GM12878 (cell line): ENCODE results near the gene RPL29. TPM values are rescaled to one million over a fixed set of nuclear protein-coding genes. Genes with fewer than 3 reads are reported as not detected.

Experiments
- ATAC-seq: fragments of 200-7000 bp; cut with Tn5 transposase; 3 replicates; pipeline ENCODE4 v1.9.1; 2020; ENCODE audit warnings: mild to moderate bottlenecking, moderate library complexity
- BruUV-seq: library from RNA; stranded (reverse); fragments of 400-500 nt; replicated peaks from 2 replicates; lab custom pipeline; 2021; lab: Mats Ljungman, UMichigan
- CTCF ChIA-PET: fragments of 300-600 bp; sonication (Branson Sonifier 250); formaldehyde crosslinking; extraction: SDS; loops from one replicate; lab custom pipeline; 2021; ENCODE audit warnings: inconsistent platforms; lab: Yijun Ruan, JAX
- POLR2A ChIA-PET: fragments of 350-600 bp; formaldehyde crosslinking; extraction: SDS; loops from one replicate; lab custom pipeline; 2021; ENCODE audit warnings: inconsistent platforms; lab: Charles Lee
- RAD21 ChIA-PET: fragments of 300-600 bp; sonication (Branson Sonifier 250); formaldehyde crosslinking; loops from one replicate; lab custom pipeline; 2023; ENCODE audit warnings: antibody characterized with exemption; ENCODE audit not compliant: unreplicated experiment; lab: Charles Lee
- SMC1A ChIA-PET: fragments of 300-600 bp; sonication (Branson Sonifier 250); formaldehyde crosslinking; loops from one replicate; lab custom pipeline; 2023; ENCODE audit not compliant: unreplicated experiment, uncharacterized antibody; lab: Charles Lee
- DNase-seq: peaks from one replicate; pipeline ENCODE4 v3.0.0-alpha.2; 2011; ENCODE audit warnings: low read depth, low spot score
- FAIRE-seq: peaks from 3 replicates; lab custom pipeline; 2011; peaks lifted over from hg19 to GRCh38; lab: Jason Lieb, UNC
- H2AFZ ChIP-seq: 2 replicates; pipeline ENCODE4 v1.6.0; 2011; ENCODE audit warnings: low read depth, low read length, control low read depth; ENCODE audit not compliant: control insufficient read depth
- H3K27ac ChIP-seq: 2 replicates; pipeline ENCODE4 v1.5.1; 2011; ENCODE audit warnings: control low read depth; ENCODE audit not compliant: control insufficient read depth, insufficient read depth
- H3K27me3 ChIP-seq, 2 experiments: replicated peaks in 1 of 2; 2 replicates each; pipeline versions ENCODE4 v1.6.0 to v1.6.1; 2011; ENCODE audit warnings: low read length in 1 of 2; ENCODE audit not compliant: control insufficient read depth in 2 of 2, insufficient read depth in 2 of 2
- H3K36me3 ChIP-seq, 2 experiments: 2 replicates each; pipeline ENCODE4 v1.5.1; 2011; ENCODE audit warnings: low read length in 1 of 2; ENCODE audit not compliant: control insufficient read depth in 2 of 2, insufficient read depth in 2 of 2
- H3K4me1 ChIP-seq: 2 replicates; pipeline ENCODE4 v1.6.1; 2011; ENCODE audit warnings: mild to moderate bottlenecking, low read length, moderate library complexity, mixed read lengths; ENCODE audit not compliant: control insufficient read depth, insufficient read depth
- H3K4me2 ChIP-seq: 2 replicates; pipeline ENCODE4 v1.6.0; 2011; ENCODE audit warnings: control low read depth; ENCODE audit not compliant: control insufficient read depth, insufficient read depth
- H3K4me3 ChIP-seq: fragments of 200-600 bp; sonication (generic); 2 replicates; pipeline ENCODE4 v1.5.1; 2016
- H3K79me2 ChIP-seq: 2 replicates; pipeline ENCODE4 v1.6.0; 2011; ENCODE audit warnings: low read length; ENCODE audit not compliant: control insufficient read depth, insufficient read depth
- H3K9ac ChIP-seq: 2 replicates; pipeline ENCODE4 v1.8.0; 2011; ENCODE audit warnings: low read length, control low read depth, mixed read lengths; ENCODE audit not compliant: control insufficient read depth, insufficient read depth
- H3K9me3 ChIP-seq: replicated peaks from 3 replicates; pipeline ENCODE4 v1.5.1; 2011; ENCODE audit warnings: mild to moderate bottlenecking, low read length; ENCODE audit not compliant: control insufficient read depth, insufficient read depth
- H4K20me1 ChIP-seq: 2 replicates; pipeline ENCODE4 v1.6.0; 2011; ENCODE audit not compliant: control insufficient read depth, insufficient read depth
- BACH1 ChIP-seq: fragments of 450-650 bp; IDR thresholded peaks from 2 replicates; pipeline ENCODE4 v1.6.1; 2017; ENCODE audit warnings: mild to moderate bottlenecking, borderline replicate concordance
- BCL11A ChIP-seq: IDR thresholded peaks from 2 replicates; pipeline ENCODE4 v1.6.1; 2011; ENCODE audit warnings: low read depth, low read length
- CBX5 ChIP-seq: sonication (generic); IDR thresholded peaks from 2 replicates; pipeline ENCODE4 v1.6.1; 2016; ENCODE audit warnings: low read depth, moderate library complexity, mild to moderate bottlenecking, inconsistent platforms
- HDAC2 ChIP-seq: fragments of 200-600 bp; sonication (generic); IDR thresholded peaks from 2 replicates; pipeline ENCODE4 v1.6.1; 2017
- JUND ChIP-seq: IDR thresholded peaks from 2 replicates; pipeline ENCODE4 v1.6.1; 2012; ENCODE audit warnings: low read depth, mild to moderate bottlenecking, low read length, improper control_type of control experiment, moderate library complexity
- NR2C1 ChIP-seq: fragments of 450-650 bp; IDR thresholded peaks from 2 replicates; pipeline ENCODE4 v1.6.1; 2017; ENCODE audit warnings: antibody characterized with exemption, mild to moderate bottlenecking, moderate library complexity
- NRF1 ChIP-seq: conservative IDR thresholded peaks from 2 replicates; pipeline ENCODE4 v1.6.1; 2011; ENCODE audit warnings: mild to moderate bottlenecking, low read depth, low read length, improper control_type of control experiment
- PAX5 ChIP-seq: IDR thresholded peaks from 2 replicates; pipeline ENCODE4 v1.6.1; 2011; ENCODE audit warnings: low read depth, low read length, borderline replicate concordance
- PAX8 ChIP-seq: fragments of 450-650 bp; IDR thresholded peaks from 2 replicates; pipeline ENCODE4 v1.6.1; 2017; ENCODE audit warnings: mild to moderate bottlenecking, moderate library complexity
- PBX3 ChIP-seq: IDR thresholded peaks from 2 replicates; pipeline ENCODE4 v1.6.1; 2011; ENCODE audit warnings: mild to moderate bottlenecking, low read depth, low read length, moderate library complexity; ENCODE audit not compliant: insufficient replicate concordance
- POU2F2 ChIP-seq: IDR thresholded peaks from 3 replicates; pipeline ENCODE4 v1.6.1; 2011; ENCODE audit warnings: low read depth, mild to moderate bottlenecking, low read length, borderline replicate concordance
- SMARCA5 ChIP-seq: fragments of 450-650 bp; IDR thresholded peaks from 2 replicates; pipeline ENCODE4 v1.6.1; 2017; ENCODE audit warnings: mild to moderate bottlenecking
- SPI1 ChIP-seq: IDR thresholded peaks from 2 replicates; pipeline ENCODE4 v1.6.1; 2011; ENCODE audit warnings: low read depth, mild to moderate bottlenecking, low read length, moderate library complexity, borderline replicate concordance; ENCODE audit not compliant: insufficient read depth
- SRF ChIP-seq, 2 experiments: IDR thresholded peaks; 2 replicates each; pipeline ENCODE4 v1.6.1; 2011; ENCODE audit warnings: low read depth in 2 of 2, low read length in 2 of 2, mild to moderate bottlenecking in 1 of 2, moderate library complexity in 1 of 2
- TCF12 ChIP-seq: IDR thresholded peaks from 2 replicates; pipeline ENCODE4 v1.6.1; 2011; ENCODE audit warnings: low read depth, mild to moderate bottlenecking, low read length
- ZNF207 ChIP-seq: fragments of 450-650 bp; IDR thresholded peaks from 2 replicates; pipeline ENCODE4 v1.6.1; 2014; ENCODE audit warnings: antibody characterized with exemption, mild to moderate bottlenecking, borderline replicate concordance
- ZNF274 ChIP-seq: IDR thresholded peaks from one replicate; pipeline ENCODE4 v1.8.0; 2011; ENCODE audit not compliant: insufficient read length, insufficient read depth
- ZSCAN29 ChIP-seq: fragments of 450-650 bp; IDR thresholded peaks from 2 replicates; pipeline ENCODE4 v1.6.1; 2017; ENCODE audit warnings: mild to moderate bottlenecking, moderate library complexity
- ZZZ3 ChIP-seq: IDR thresholded peaks from 2 replicates; pipeline ENCODE4 v1.6.1; 2011; ENCODE audit warnings: low read depth; ENCODE audit not compliant: control insufficient read depth, insufficient read length
- WGBS: methylation state at CpG from one replicate; pipeline ENCODE4 v1.1.6; 2016; ENCODE audit warnings: low lambda C conversion rate; ENCODE audit not compliant: insufficient replicate concordance, insufficient coverage; ENCODE audit errors: missing lambda C conversion rate; 5-methylcytosine and 5-hydroxymethylcytosine counted together
- in situ Hi-C: fragments of 300-500 bp; cut with MboI; formaldehyde crosslinking; loops from 9 replicates; pipeline ENCODE4 v1.14.3; 2018; ENCODE audit warnings: mixed read lengths
- intact Hi-C: fragments of 100-400 bp; cut with micrococcal nuclease; formaldehyde crosslinking; loops from one replicate; pipeline ENCODE4 v1.14.2; 2022; ENCODE audit not compliant: unreplicated experiment
- polyA plus RNA-seq, 11 experiments: library from polyadenylated mRNA; depleted of rRNA in 4 of 11; unstranded in 6 of 11; stranded (reverse) in 5 of 11; fragments of >200 nt; fragmentation: Nextera tagmentation in 4 of 11; fragmentation: Illumina TruSeq in 1 of 11; extraction: Ambion mirVana in 4 of 11; extraction: Trizol in 1 of 11; gene quantifications; 1 replicate in 1 of 11; 2 replicates in 10 of 11; pipeline versions ENCODE4 v1.2.1 to v1.2.3, GENCODE V29; 2011 to 2016; ENCODE audit warnings: inconsistent platforms in 2 of 11, missing spikeins in 2 of 11, low read depth in 1 of 11
- total RNA-seq, 4 experiments: library from RNA; depleted of rRNA in 3 of 4; stranded (reverse); fragments of >200 nt in 3 of 4; fragmentation: Illumina TruSeq in 1 of 4; extraction: Trizol in 1 of 4; gene quantifications; 2 replicates each; pipeline versions ENCODE4 v1.2.1 to v1.2.3, GENCODE V29; 2013 to 2021
- TF ChIP-seq, protein P1 (sequence below): IDR thresholded peaks from 2 replicates; pipeline ENCODE4 v1.6.1; 2012; ENCODE audit warnings: improper control_type of control experiment, low read depth, low read length; ENCODE audit not compliant: insufficient replicate concordance

Gene RPL29
- total and polyA plus RNA-seq, 10 of the 15 experiments (the other 5 are each of a cell fraction or from before 2014, with no cell fraction given) = 1,053 to 2,477 (median 1,657) TPM

DNA sequence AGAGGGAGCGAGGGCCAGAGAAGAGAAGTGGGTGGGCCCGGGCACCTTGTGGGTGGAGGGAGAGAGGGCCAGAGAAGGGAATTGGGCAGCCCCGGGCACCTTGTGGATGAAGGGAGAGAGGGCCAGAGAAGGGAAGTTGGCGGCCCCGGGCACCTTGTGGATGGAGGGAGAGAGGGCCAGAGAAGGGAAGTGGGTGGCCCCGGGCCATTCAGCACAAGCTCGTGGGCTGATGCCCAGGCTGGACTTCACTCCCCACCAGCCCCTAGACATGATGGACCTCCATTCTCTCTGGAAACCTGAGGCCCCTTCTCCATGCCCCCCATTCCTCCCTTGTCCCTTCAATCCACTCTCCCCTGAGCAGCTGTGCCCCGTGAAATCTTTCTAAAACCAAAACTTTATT lies 44.9 kb upstream of the RPL29 start:
- H3K4me2 ChIP-seq = no peak overlapping the region
- H3K9ac ChIP-seq = no peak overlapping the region
- ATAC-seq = no peak
- no peaks in the 10 kb centered on the region for H3K9me3 ChIP-seq
- BruUV-seq = no TSS peak
- in situ Hi-C loops (no loop called here), intact Hi-C loops (no loop called here)
- no peak overlapping the region for H3K4me3 ChIP-seq
- no peak for TF ChIP-seq SRF (IDR thresholded peaks at IDR 0.05; ENCODE audit: low read depth in 2 of 2, low read length in 2 of 2)
- no peak for TF ChIP-seq BCL11A
- TF ChIP-seq PBX3 = no peak
- TF ChIP-seq, protein P1, sequence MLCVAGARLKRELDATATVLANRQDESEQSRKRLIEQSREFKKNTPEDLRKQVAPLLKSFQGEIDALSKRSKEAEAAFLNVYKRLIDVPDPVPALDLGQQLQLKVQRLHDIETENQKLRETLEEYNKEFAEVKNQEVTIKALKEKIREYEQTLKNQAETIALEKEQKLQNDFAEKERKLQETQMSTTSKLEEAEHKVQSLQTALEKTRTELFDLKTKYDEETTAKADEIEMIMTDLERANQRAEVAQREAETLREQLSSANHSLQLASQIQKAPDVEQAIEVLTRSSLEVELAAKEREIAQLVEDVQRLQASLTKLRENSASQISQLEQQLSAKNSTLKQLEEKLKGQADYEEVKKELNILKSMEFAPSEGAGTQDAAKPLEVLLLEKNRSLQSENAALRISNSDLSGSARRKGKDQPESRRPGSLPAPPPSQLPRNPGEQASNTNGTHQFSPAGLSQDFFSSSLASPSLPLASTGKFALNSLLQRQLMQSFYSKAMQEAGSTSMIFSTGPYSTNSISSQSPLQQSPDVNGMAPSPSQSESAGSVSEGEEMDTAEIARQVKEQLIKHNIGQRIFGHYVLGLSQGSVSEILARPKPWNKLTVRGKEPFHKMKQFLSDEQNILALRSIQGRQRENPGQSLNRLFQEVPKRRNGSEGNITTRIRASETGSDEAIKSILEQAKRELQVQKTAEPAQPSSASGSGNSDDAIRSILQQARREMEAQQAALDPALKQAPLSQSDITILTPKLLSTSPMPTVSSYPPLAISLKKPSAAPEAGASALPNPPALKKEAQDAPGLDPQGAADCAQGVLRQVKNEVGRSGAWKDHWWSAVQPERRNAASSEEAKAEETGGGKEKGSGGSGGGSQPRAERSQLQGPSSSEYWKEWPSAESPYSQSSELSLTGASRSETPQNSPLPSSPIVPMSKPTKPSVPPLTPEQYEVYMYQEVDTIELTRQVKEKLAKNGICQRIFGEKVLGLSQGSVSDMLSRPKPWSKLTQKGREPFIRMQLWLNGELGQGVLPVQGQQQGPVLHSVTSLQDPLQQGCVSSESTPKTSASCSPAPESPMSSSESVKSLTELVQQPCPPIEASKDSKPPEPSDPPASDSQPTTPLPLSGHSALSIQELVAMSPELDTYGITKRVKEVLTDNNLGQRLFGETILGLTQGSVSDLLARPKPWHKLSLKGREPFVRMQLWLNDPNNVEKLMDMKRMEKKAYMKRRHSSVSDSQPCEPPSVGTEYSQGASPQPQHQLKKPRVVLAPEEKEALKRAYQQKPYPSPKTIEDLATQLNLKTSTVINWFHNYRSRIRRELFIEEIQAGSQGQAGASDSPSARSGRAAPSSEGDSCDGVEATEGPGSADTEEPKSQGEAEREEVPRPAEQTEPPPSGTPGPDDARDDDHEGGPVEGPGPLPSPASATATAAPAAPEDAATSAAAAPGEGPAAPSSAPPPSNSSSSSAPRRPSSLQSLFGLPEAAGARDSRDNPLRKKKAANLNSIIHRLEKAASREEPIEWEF = no peak
- no peak for TF ChIP-seq ZNF274
- no peak for TF ChIP-seq SPI1
- no peak for TF ChIP-seq ZNF207
- TF ChIP-seq BACH1 = no peak
- no peak for TF ChIP-seq SMARCA5
- TF ChIP-seq NR2C1 = no peak
- no peak for TF ChIP-seq HDAC2
- no peak for TF ChIP-seq PAX5
- no peak for TF ChIP-seq ZZZ3
- no peak for TF ChIP-seq NRF1
- no peak for TF ChIP-seq ZSCAN29
- no peak for TF ChIP-seq JUND
- no peak for TF ChIP-seq POU2F2
- TF ChIP-seq CBX5 = no peak
- no peak for TF ChIP-seq TCF12
- TF ChIP-seq PAX8 = no peak
- no peaks in the 10 kb centered on the region for H3K79me2 ChIP-seq
- POLR2A ChIA-PET = interaction anchor here (0.6 to 2.6 kb wide), 4 partner anchors 12 to 540 kb away, joined by 3 to 7 read pairs (median 6); partner anchors contain the start of gene DUSP7
- no peak for DNase-seq
- no peak overlapping the region for H3K27ac ChIP-seq
- peaks cover 7% of the 10 kb centered on the region; the same call in 1 of the 2 replicates for H3K4me1 ChIP-seq
- FAIRE-seq = no peak
- CTCF ChIA-PET = interaction anchor here (1.1 to 2.3 kb wide), 8 partner anchors 10 to 82 kb away, joined by 3 to 27 read pairs (median 4); no protein-coding TSS in a partner anchor
- RAD21 ChIA-PET = interaction anchor here (1.0 to 2.5 kb wide), 4 partner anchors 13 to 39 kb away, joined by 4 to 24 read pairs (median 13); no protein-coding TSS in a partner anchor
- H3K27me3 ChIP-seq = no peaks in the 10 kb centered on the region
- no peaks in the 10 kb centered on the region for H3K36me3 ChIP-seq
- H2AFZ ChIP-seq = no peak overlapping the region
- 58% methylated on average over 8 of the region's 8 CpGs for WGBS
- no peaks in the 10 kb centered on the region for H4K20me1 ChIP-seq
- SMC1A ChIA-PET = interaction anchor here (0.8 to 2.3 kb wide), 4 partner anchors 13 to 46 kb away, joined by 3 to 17 read pairs (median 8); no protein-coding TSS in a partner anchor
